Effector memory CD4-positive, alpha-beta T cell (primary cell): Measurements from ENCODE around the gene OPHN1.

Source experiments
- DNase-seq, 3 donors: peaks; one replicate each; pipeline ENCODE4 v3.0.0-alpha.2; 2020
- H3K27ac ChIP-seq: 2 replicates; pipeline ENCODE4 v1.7.0; 2013; ENCODE audit warnings: mild to moderate bottlenecking, low read length, moderate library complexity; ENCODE audit not compliant: insufficient read depth, poor library complexity, severe bottlenecking
- H3K27me3 ChIP-seq: replicated peaks from 2 replicates; pipeline ENCODE4 v1.7.0; 2013; ENCODE audit warnings: mild to moderate bottlenecking, low read length; ENCODE audit not compliant: insufficient read depth, control insufficient read depth, poor library complexity, severe bottlenecking
- H3K36me3 ChIP-seq: 2 replicates; pipeline ENCODE4 v1.7.0; 2013; ENCODE audit warnings: mild to moderate bottlenecking, low read length, moderate library complexity; ENCODE audit not compliant: control insufficient read depth, insufficient read depth
- H3K4me1 ChIP-seq: 2 replicates; pipeline ENCODE4 v1.7.0; 2013; ENCODE audit warnings: low read length, mild to moderate bottlenecking; ENCODE audit not compliant: control insufficient read depth, insufficient read depth, poor library complexity, severe bottlenecking
- H3K4me3 ChIP-seq: 2 replicates; pipeline ENCODE4 v1.7.0; 2013; ENCODE audit warnings: low read length, low read depth, mild to moderate bottlenecking; ENCODE audit not compliant: insufficient read depth, poor library complexity, severe bottlenecking
- H3K9me3 ChIP-seq: 2 replicates; pipeline ENCODE4 v1.7.0; 2013; ENCODE audit warnings: mild to moderate bottlenecking, low read length, moderate library complexity; ENCODE audit not compliant: control insufficient read depth

OPHN1 gene

GRCh38 chrX:68113837-68114572, 319.3 kb downstream of the OPHN1 start:
- Histone ChIP-seq H3K36me3 (no peaks in the 10 kb centered on the region), H3K27me3 (no peaks in the 10 kb centered on the region), H3K27ac (no peak overlapping the region), H3K4me1 (no peaks in the 10 kb centered on the region), H3K9me3 (no peaks in the 10 kb centered on the region), H3K4me3 (no peak overlapping the region)
- no peak for DNase-seq

DNA sequence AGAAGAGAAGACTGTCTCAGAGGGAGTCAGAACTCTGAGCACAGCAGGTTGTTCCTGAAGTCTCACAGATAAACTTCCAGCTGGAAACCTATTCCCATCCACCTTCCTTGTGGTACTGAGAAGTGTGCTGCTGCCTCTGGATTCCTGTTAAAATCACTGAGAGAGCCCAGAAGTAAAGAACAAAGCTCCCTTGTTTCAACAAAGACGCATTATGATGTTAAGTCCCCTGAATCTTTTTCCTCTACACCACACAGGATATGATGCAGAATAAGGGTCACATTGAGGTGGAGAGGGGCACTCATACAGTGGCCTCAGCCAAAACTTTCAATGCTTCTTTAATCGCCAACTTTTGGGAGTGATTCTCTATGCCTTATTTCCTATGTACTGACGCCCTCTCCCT, 321.0 kb downstream of the OPHN1 start:
- H3K27ac ChIP-seq = no peak overlapping the region
- no peak for DNase-seq

GRCh38 chrX:68109162-68109561, 324.1 kb downstream of the OPHN1 start:
- no peaks in the 10 kb centered on the region for H3K27me3 ChIP-seq

More for the DNA sequence above, 321.0 kb downstream of the OPHN1 start:
- Histone ChIP-seq H3K9me3 (no peaks in the 10 kb centered on the region), H3K4me1 (no peaks in the 10 kb centered on the region), H3K36me3 (no peaks in the 10 kb centered on the region), H3K4me3 (no peak overlapping the region), H3K27me3 (no peaks in the 10 kb centered on the region)

GRCh38 chrX:68098431-68098830, 334.9 kb downstream of the OPHN1 start:
- Histone ChIP-seq H3K4me1 (no peaks in the 10 kb centered on the region), H3K27ac (no peak overlapping the region), H3K9me3 (no peaks in the 10 kb centered on the region), H3K27me3 (no peaks in the 10 kb centered on the region), H3K4me3 (no peak overlapping the region), H3K36me3 (no peaks in the 10 kb centered on the region)
- no peak for DNase-seq

More at GRCh38 chrX:68109162-68109561, 324.1 kb downstream of the OPHN1 start:
- no peak overlapping the region for H3K4me3 ChIP-seq
- DNase-seq = no peak
- H3K27ac ChIP-seq = no peak overlapping the region
- no peaks in the 10 kb centered on the region for H3K4me1 ChIP-seq
- no peaks in the 10 kb centered on the region for H3K9me3 ChIP-seq
- no peaks in the 10 kb centered on the region for H3K36me3 ChIP-seq

GRCh38 chrX:68090266-68090665, 343.0 kb downstream of the OPHN1 start:
- no peak overlapping the region for H3K4me3 ChIP-seq
- H3K4me1 ChIP-seq = no peaks in the 10 kb centered on the region
- no peaks in the 10 kb centered on the region for H3K9me3 ChIP-seq
- H3K36me3 ChIP-seq = no peaks in the 10 kb centered on the region
- H3K27ac ChIP-seq = no peak overlapping the region
- no peak for DNase-seq
- H3K27me3 ChIP-seq = no peaks in the 10 kb centered on the region

DNA sequence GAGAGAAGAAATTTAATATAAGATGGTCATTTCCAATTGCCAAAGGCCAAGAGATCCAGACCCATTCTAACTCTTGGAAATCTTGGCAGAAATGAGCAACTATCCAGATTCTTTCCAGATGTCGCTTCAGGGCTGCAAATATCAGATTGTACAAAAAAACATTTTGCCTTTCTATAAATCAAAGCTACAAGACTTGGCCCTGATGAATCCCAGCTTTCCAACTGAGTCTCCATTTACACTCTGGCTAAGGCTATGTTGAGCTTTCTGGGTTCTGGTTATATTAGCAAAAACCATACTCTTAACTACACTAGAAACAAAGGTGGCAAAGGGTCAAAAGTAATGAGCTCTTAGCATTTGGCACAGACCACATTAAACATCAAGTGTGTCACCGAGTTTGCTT, 345.8 kb downstream of the OPHN1 start:
- Histone ChIP-seq H3K27me3 (no peaks in the 10 kb centered on the region), H3K36me3 (no peaks in the 10 kb centered on the region), H3K27ac (no peak overlapping the region), H3K4me1 (no peaks in the 10 kb centered on the region), H3K9me3 (no peaks in the 10 kb centered on the region), H3K4me3 (no peak overlapping the region)
- no peak for DNase-seq

- no peak for DNase-seq
- H3K27me3 ChIP-seq = no peaks in the 10 kb centered on the region
- H3K4me1 ChIP-seq = no peaks in the 10 kb centered on the region
- no peak overlapping the region for H3K4me3 ChIP-seq
- H3K36me3 ChIP-seq = no peaks in the 10 kb centered on the region
- H3K9me3 ChIP-seq = no peaks in the 10 kb centered on the region
- no peak overlapping the region for H3K27ac ChIP-seq
Measured at GRCh38 chrX:68086709-68087108, 346.6 kb downstream of the OPHN1 start.

DNA sequence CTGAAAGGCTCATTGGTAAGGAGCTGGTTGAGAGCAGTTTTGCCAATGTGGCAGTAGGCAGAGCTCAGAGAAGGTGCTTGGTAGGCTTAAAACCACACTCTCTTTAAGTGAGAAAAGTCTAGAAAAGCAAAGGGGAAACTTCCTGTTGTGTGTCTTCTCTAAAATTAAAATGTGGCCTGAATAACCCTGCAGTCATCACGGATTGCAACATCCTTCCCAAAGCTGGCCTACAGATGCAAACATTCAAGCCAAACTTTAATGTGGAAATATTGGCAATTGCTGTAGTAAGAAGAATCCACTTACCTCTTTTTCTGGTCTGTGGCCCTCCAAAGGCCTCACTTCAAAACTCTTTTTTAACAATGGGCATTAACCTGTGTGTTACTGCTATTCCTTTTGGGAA, 348.5 kb downstream of the OPHN1 start:
- Histone ChIP-seq H3K36me3 (no peaks in the 10 kb centered on the region), H3K4me1 (no peaks in the 10 kb centered on the region), H3K27me3 (no peaks in the 10 kb centered on the region), H3K27ac (no peak overlapping the region), H3K9me3 (no peaks in the 10 kb centered on the region), H3K4me3 (no peak overlapping the region)
- no peak for DNase-seq

GRCh38 chrX:68083510-68083909, 349.8 kb downstream of the OPHN1 start:
- H3K27ac ChIP-seq = no peak overlapping the region
- H3K36me3 ChIP-seq = no peaks in the 10 kb centered on the region
- no peak for DNase-seq
- H3K9me3 ChIP-seq = no peaks in the 10 kb centered on the region
- H3K4me1 ChIP-seq = no peaks in the 10 kb centered on the region
- H3K4me3 ChIP-seq = no peak overlapping the region
- H3K27me3 ChIP-seq = no peaks in the 10 kb centered on the region

GRCh38 chrX:68079961-68080360, 353.3 kb downstream of the OPHN1 start:
- H3K36me3 ChIP-seq = no peaks in the 10 kb centered on the region
- no peak for DNase-seq
- no peaks in the 10 kb centered on the region for H3K27me3 ChIP-seq
- no peak overlapping the region for H3K4me3 ChIP-seq
- H3K9me3 ChIP-seq = no peaks in the 10 kb centered on the region
- H3K4me1 ChIP-seq = no peaks in the 10 kb centered on the region
- no peak overlapping the region for H3K27ac ChIP-seq
